GM20431 (cell line): Measurements from ENCODE around the gene CR1L.
"Not testable (repeated sequence)": the region's sequence is repeated elsewhere in the genome, so short reads cannot be mapped to it uniquely, and the experiment has no call there.

Source experiments
- in situ Hi-C: fragments of 300-500 bp; cut with MseI, MboI; formaldehyde crosslinking; loops from one replicate; pipeline ENCODE4 v1.15.0; 2020; ENCODE audit warnings: low sequenced_read_pairs; ENCODE audit not compliant: unreplicated experiment

CR1L gene

DNA sequence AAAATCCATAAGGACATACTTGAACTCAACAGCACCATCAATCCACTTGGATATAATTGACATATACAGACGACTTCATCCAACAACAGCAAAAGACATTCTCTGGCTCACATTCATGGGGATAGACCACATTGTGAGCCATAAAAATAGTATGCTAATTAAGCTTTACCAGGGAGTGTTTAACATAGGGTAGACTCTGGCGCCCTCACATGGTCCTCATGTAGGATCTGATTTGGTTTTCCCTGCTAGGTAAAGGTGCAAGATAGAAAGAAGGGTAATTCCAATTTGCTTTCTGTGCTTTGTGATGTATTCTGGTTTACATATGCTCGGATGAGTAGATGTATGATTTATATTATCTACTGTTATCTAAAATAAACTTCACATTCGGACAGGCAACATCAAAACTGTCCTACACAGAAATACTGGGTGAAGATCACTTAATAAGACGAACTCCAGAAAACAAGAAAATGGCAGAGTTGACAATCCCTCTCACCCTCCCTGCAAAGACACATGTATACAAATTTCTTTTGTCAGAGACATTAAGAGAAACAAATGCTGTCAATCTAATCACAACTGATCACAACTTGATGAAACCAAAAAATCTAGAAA is 27.7 kb downstream of the CR1L start:
- in situ Hi-C loops, result no loop called here

DNA sequence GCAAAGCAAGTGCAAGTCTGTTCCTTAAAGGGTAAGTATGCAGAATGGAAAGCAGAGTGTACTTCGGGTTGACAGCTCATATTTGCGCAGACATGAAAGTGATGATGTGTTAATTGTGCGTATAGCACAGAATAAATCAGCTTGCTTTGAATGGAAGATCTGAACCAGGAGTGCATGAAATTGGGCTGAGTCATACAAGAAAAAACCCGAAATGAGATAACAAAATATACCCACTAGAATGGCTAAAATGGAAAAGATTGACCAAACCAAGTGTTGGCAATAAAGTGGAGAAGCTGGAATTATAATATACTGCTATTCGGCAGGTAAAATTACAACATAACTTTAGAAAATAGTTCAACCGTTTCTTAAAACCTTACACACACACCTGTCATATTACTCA is 28.5 kb downstream of the CR1L start:
- in situ Hi-C loops, result no loop called here

DNA sequence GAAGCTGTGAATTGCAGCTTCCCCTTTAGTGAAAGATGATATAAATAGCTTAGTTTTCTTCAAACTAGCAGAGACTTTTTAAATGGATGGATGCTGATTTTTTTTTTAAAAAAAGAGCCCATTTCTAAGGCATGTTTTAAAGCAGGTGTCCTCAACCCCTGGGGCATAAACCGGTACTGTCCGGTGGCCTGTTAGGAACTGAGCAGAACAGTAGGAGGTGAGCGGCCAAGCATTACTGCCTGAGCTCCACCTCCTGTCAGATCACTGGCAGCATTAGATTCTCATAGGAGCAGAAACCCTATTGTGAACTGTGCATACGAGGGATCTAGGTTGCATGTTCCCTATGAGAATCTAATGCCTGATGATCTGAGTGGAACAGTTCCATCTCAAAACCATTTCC is 31.2 kb downstream of the CR1L start:
- in situ Hi-C loops, result no loop called here

DNA sequence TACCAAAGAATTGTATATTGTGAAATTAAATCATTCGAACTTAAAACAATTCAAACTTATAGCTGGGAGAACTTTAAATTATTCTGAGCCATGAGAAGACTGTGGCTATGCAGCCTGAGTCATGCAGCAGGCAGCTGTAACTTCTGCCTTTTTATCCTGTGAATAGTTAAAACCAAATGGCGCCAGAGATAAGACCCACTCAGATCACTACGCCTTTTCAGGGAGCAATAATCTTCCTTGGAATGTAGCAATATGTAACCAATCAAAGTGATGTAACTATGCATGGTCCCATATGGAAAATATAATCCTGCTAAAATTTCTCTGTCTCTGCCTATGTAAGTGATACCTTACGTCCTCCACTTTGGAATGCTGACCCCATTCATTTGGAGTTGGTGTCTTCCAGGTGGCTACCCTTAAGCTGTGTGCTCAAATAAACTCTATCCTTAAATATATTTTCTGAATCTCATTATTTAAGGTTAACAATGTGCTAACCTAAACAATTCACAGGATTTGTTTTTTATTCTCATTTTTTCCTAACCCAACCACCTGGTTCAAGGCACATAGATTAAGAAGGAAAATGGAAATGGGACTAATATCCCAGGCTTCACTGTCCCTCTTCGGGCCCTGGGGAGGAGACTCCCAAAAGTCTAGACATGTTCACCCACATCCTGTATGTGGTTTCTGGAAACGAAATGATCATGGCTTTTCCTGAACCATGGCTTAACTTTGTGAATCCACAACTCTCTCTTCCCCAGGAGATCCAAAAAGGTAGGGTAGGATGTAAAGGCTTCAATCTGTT is 35.9 kb downstream of the CR1L start:
- in situ Hi-C loops, result not testable (repeated sequence)

DNA sequence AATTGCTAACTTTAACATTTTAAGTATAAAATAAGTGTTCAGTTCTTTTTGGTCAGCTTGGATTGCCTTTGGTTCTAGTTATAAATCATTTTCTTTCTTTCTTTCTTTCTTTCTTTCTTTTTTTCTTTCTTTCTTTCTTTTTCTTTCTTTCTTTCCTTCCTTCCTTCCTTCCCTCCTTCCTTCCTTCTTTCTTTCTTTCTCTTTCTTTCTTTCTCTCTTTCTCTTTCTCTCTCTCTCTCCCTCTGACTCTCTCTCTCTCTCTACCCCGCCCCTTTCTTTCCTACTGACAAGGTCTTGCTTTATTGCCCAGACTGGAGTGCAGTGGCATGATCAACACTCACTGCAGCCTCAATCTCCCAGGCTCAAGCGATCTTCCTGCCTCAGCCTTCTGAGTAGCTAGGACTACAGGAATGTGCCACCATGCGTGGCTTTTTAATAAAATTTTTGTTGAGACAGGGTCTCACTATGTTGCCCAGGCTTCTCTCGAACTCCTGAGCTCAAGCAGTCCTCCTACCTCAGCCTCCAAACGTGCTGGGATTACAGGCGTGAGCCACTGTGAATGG is 38.0 kb downstream of the CR1L start:
- in situ Hi-C loops, result not testable (repeated sequence)

DNA sequence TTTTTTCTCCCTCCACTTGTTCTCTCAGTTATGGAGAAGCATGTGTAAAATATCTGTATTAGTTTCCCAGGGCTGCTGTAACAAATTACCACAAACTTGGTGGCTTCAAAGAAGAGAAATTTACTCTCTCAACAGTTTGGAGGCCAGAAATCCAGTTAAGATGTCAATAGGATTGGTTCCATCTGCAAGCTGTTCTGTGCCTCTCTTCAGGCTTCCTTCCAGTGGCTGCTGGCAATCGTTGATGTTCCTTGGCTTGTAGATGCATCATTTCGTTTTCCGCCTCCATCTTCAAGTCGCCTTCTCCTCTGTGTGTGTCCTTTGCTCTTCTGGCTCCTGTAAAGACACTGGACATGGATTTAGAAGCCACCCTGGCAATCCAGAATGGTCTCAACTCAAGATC is 45.6 kb downstream of the CR1L start:
- in situ Hi-C loops, result not testable (repeated sequence)

DNA sequence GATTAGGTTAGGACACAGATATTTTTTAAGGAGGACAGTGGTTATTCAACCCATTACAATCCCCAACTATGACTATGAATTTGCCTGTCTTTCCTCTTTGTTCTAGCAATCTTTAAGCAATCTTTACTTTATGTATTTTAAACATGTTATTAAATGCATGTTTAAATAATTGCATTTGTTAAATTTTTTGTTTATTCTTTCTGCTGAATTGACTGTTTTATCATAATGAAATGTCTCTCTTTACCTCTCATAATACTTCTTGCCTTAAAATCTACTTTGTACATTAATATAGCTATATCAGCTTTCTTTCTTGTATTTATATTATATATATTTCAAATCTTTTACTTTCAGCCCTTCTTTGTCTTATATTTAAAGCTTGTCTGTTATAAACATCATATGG is 46.1 kb downstream of the CR1L start:
- in situ Hi-C loops, result no loop called here

DNA sequence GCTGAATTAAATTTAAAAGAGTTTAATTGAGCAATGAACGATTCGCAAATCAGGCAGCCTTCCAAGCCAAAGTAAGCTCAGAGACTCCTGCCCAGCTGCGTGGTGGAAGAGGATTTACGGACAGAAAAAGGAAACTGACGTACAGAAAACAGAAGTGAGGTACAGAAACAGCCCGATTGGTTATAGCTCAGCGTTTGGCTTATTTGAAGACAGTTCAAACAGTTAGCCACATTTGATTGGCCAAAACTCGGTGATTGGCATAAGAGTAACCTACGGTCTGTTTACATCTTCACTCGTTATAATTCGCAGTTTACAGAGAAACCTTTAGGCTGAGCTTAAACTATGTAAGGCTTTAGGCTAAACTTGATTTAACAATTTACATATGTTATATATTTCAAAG is 46.9 kb downstream of the CR1L start:
- in situ Hi-C loops, result no loop called here

DNA sequence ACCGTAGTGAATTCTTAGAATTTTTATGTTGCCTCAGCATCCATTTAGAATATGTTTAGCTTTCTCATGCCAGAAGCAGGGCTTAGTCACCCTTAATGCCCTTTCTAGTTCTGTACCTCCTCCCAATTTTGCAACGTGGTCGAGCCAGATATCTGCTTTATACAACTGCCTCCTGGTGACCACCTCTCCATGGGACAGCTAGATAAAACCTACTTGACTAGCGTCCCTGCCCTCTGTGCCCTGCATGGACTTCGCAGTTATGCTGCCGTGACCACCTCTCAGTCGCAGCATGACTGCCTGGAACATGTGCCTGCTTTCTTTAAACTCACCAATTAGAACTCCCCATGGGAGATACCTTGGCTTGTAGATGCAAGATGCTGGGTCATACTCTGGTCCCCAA is 47.4 kb downstream of the CR1L start:
- in situ Hi-C loops, result not testable (repeated sequence)

DNA sequence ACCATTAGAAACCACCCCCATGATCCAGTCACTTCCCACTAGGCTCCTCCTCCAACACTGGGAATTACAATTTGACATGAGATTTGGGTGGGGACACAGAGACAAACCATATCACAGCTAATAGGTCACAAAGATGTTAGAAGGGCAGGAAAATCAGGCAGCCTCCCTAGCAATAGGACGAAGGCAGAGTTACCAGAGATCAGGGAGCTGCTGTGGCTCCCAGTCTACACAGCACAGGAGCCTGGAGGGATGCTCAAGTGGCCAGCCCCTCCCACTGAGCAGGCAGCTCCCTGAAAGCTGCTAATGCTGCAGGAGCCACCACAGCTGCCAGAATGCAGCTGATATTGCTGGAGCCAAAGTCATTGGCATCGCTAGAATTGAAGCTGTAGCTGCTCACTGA is 51.0 kb downstream of the CR1L start:
- in situ Hi-C loops, result no loop called here

DNA sequence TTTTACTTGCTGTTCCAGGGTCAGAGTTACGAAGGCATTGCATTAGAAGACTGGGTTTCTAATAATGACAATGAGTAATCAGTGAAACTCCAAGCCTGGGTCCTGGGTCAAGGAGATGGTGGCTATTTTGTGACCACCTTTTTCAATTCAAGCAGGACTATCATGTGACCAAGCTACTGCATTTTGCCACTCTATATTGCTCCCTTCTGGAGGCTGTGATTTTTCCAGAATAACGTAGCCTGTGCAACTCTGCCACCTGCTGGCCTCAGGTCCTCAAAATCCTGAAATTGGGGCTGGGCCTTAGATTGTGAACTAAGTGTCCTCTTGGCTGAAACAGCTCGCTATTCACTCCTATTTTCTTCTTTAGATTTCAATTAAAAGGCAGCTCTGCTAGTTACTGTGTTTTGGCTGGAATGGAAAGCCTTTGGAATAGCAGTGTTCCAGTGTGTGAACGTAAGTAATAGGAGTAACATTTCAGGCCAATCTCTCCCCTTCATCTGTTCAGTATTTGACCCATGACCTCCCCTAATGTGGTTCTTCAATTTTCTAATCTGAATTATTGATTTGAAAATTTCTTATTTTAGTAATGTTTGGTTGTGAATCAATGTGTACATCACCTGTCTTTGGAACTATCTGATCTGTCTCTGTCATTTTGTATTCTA is 54.0 kb downstream of the CR1L start:
- in situ Hi-C loops, result no loop called here

DNA sequence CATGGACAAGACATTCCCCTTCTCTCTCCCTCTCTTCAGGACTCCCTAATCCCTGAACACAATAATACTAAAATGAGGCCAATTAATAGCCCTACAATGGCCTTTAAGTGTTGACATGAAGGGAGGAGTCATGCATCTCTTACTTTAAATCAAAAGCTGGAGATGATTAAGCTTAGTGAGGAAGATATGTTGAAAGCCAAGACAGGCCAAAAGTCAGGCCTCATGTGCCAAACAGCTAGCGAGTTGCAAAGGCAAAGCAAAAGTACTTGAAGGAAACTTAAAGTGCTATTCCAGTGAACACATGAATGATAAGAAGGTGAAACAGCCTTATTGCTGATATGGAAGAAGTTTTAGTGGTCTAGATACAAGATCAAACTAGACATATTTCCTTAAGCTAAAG is 57.4 kb downstream of the CR1L start:
- in situ Hi-C loops, result no loop called here

DNA sequence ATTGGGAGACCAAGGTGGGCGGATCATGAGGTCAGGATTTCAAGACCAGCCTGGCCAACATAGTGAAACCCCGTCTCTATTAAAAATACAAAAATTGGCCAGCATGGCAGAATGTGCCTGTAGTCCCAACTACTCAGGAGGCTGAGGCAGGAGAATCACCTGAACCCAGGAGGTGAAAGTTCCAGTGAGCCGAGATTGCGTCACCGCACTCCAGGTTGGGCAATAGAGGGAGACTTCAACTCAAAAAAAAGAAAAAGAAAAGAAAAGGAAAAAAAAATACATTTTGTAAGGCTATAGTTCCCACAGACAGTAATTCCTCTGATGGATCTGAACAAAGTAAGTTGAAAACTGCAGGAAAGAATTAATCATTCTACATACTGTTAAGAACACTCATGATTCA is 58.8 kb downstream of the CR1L start:
- in situ Hi-C loops, result no loop called here

DNA sequence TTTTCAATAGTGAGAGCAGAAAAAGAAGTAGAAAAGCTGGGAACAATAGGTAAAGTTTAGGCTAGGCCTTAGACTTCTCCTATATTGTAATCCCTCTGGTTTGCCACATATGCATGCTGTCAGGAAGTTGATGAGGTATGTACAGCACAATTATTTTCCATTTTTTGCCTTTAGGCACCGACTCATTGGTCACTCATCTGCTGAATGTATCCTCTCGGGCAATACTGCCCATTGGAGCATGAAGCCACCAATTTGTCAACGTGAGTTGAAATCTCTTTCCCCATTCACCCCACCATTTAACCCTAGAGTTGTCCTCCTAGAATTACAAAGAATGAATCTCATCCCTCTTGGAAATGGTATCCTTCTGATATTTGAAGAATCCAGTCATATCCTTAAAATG is 63.1 kb downstream of the CR1L start:
- in situ Hi-C loops, result not testable (repeated sequence)

DNA sequence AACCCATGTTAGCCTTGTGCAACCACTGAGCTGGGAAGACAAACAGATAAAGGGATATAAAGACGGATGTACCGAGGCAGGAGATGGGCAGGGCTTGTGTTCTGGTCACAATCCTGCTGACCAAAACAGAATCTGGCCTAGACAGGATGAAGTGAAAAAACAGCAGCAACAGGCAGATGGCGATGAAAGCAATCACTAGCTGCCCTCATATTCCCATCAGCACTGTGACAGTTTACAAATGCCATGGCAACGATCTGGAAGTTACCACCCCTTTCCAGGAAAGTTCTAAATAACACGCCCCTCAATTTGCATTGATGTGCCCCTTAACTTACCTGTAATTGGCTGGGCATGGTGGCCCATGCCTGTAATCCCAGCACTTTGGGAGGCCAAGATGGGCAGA is 66.4 kb downstream of the CR1L start:
- in situ Hi-C loops, result no loop called here

DNA sequence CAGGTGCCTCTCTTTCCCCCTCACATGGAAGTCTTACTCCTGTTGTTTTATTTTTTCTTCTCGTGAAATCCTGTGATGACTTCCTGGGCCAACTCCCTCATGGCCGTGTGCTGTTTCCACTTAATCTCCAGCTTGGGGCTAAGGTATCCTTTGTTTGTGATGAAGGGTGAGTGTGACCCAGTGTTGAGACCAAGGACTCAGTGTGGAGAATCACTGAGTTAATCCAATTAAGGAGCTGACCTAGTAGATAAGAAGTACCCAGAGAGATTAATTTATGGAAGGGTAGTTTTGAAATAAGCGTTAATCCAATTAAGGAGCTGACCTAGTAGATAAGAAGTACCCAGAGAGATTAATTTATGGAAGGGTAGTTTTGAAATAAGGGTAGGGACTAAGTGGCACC is 67.8 kb downstream of the CR1L start:
- in situ Hi-C loops, result not testable (repeated sequence)

DNA sequence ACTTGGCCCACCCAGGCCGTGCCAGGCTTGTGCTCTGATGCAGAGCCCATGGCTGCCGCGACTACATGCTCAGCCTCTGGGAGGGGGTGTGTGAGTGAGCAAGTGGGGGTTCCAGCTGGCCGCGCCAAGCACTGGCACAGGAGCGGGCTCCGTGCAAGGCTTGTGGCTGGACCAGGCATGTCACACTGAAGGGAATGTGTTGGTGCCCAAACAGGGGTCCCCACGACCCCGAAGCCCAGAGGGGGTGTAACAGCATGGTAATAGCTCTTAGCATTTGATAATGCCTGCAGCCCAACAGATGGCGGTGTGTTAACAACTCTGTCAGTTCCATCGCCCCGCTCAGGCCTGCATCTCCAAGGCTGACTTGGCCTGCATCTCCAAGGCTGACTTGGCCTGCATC is 68.6 kb downstream of the CR1L start:
- in situ Hi-C loops, result no loop called here

DNA sequence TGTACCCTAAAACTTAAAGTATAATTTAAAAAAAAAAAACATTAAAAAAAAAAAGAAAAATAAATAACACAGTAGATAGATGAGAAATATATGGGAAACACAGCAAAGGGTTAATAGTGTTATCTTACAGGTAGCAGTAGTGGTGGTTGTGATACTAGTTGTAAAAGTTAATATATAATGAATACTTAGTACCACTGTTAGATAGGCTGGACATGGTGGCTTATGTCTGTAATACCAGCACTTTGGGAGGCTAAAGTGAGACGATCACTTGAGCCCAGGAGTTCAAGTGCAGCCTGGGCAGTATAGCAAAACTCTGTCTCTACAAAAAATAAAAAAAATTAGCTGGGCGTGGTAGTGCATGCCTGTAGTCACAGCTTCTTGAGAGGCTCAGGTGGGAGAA is 74.3 kb downstream of the CR1L start:
- in situ Hi-C loops, result no loop called here

DNA sequence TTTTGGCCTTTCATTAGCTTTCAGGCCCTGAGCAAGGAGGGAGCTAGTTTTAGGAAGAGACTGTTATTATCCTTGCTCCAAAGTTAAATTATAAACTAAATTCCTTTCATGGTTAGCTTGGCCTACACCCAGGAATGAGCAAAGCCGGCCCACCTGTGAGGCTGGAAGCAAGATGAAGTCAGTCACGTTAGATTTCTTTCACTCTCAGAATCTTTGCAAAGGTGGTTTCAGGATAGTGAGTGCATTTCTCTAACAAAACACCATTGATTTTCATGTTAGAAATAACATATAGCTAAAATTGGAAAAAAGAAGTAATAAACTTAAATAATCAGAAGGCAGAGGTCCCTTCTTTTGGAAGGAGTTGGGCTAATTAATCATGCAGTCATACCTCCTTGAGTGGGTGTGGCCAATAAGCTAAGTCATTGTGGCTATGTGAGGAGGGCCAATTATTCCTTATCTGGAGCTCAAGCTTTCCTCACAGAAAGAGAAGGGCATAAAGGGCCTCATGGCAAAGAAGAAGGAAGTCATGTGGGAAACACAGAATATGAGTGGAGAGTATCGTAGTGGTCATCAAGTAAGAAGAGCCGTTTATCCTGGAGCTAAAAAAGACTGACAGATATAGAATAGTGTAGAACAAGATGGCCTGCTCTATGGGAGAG is 83.4 kb downstream of the CR1L start:
- in situ Hi-C loops, result not testable (repeated sequence)

DNA sequence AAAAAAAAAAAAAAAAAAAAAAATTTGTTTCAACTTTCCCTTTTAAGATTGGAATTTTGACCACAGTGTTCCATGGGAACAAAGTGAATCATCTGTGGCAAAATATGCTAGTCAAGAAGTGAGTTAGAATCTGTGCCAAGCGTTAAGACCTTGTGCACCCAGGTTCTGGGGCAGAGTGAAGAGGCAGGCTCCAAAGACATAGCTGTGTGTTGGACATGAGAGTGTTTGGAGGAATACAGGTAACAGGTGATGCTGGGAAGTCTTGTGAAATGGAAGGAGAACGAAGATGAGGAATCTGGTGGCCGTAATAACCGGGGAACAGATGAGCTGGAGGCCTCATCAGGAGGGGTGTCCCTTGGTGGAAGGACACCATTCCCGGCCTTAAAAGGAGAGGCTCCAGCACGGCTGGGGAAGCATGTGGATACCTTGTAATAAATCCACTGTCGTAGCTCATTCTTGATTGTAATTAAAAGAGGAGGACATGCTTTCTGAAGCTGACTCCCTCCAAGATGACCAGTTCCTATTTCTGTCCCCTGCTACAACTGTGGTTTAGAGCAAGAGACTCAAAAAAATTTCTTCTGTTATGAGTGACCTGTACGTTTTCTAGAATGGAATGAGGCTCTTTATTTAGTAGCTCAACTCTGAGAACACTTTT is 92.7 kb downstream of the CR1L start:
- in situ Hi-C loops, result not testable (repeated sequence)
